Suprapubic skin (tissue), 4 donors: ENCODE results near the gene CD300A.

Experiments used
- POLR2A ChIP-seq, 2 donors: fragments of 450-650 bp; IDR thresholded peaks; one replicate each; pipeline ENCODE4 v1.6.1; 2017; ENCODE audit warnings: antibody characterized with exemption in 2 of 2, mild to moderate bottlenecking in 2 of 2, moderate library complexity in 2 of 2
- POLR2AphosphoS5 ChIP-seq, 3 donors: sonication (generic); formaldehyde crosslinking; IDR thresholded peaks; one replicate each; pipeline ENCODE4 v1.6.1; 2017; ENCODE audit warnings: antibody characterized with exemption in 3 of 3
- TF ChIP-seq, protein P1 (sequence below), 2 donors: fragments of 200-600 bp in 1 of 2; fragments of 450-650 bp in 1 of 2; sonication (generic) in 1 of 2; IDR thresholded peaks; one replicate each; pipeline ENCODE4 v1.5.1; 2016 to 2019; ENCODE audit warnings: antibody characterized with exemption in 2 of 2, mild to moderate bottlenecking in 1 of 2, moderate library complexity in 1 of 2

GRCh38 chr17:74427048-74427762, 39.2 kb upstream of the CD300A start:
- no peak for TF ChIP-seq POLR2A (IDR thresholded peaks at IDR 0.05)
- TF ChIP-seq, protein P1, sequence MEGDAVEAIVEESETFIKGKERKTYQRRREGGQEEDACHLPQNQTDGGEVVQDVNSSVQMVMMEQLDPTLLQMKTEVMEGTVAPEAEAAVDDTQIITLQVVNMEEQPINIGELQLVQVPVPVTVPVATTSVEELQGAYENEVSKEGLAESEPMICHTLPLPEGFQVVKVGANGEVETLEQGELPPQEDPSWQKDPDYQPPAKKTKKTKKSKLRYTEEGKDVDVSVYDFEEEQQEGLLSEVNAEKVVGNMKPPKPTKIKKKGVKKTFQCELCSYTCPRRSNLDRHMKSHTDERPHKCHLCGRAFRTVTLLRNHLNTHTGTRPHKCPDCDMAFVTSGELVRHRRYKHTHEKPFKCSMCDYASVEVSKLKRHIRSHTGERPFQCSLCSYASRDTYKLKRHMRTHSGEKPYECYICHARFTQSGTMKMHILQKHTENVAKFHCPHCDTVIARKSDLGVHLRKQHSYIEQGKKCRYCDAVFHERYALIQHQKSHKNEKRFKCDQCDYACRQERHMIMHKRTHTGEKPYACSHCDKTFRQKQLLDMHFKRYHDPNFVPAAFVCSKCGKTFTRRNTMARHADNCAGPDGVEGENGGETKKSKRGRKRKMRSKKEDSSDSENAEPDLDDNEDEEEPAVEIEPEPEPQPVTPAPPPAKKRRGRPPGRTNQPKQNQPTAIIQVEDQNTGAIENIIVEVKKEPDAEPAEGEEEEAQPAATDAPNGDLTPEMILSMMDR (IDR thresholded peaks at IDR 0.05) = no peak
- TF ChIP-seq POLR2AphosphoS5 (IDR thresholded peaks at IDR 0.05) = no peak
